HG02759 (cell line): Measurements from ENCODE around the gene MLKL.
"Not testable (repeated sequence)": the region's sequence is repeated elsewhere in the genome, so short reads cannot be mapped to it uniquely, and the experiment has no call there.

Experiments used
- ATAC-seq: cut with Tn5 transposase; IDR thresholded peaks from one replicate; pipeline ENCODE4 v1.9.1; 2021; ENCODE audit warnings: mild to moderate bottlenecking, moderate library complexity; ENCODE audit not compliant: unreplicated experiment

MLKL gene

GRCh38 chr16:74732707-74733350 is 32.2 kb upstream of the MLKL start:
- ATAC-seq: no peak

- no peak for ATAC-seq
Measured at GRCh38 chr16:74731853-74732477, 31.3 kb upstream of the MLKL start.

- no peak for ATAC-seq
Measured at GRCh38 chr16:74729783-74730683, 29.4 kb upstream of the MLKL start.

GRCh38 chr16:74727903-74728302 is 27.2 kb upstream of the MLKL start:
- ATAC-seq: no peak

- no peak for ATAC-seq
Measured at GRCh38 chr16:74726716-74727115, 26.1 kb upstream of the MLKL start.

- ATAC-seq: no peak
Measured at GRCh38 chr16:74725651-74726455, 25.2 kb upstream of the MLKL start.

GRCh38 chr16:74724820-74725549 is 24.3 kb upstream of the MLKL start:
- ATAC-seq: no peak

- ATAC-seq: no peak
Measured at GRCh38 chr16:74723256-74723655, 22.6 kb upstream of the MLKL start.

- ATAC-seq: not testable (repeated sequence)
Measured at GRCh38 chr16:74722156-74722555, 21.5 kb upstream of the MLKL start.

GRCh38 chr16:74721716-74722115 is 21.1 kb upstream of the MLKL start:
- ATAC-seq: no peak

GRCh38 chr16:74720579-74720978 is 19.9 kb upstream of the MLKL start:
- no peak for ATAC-seq

- no peak for ATAC-seq
Measured at GRCh38 chr16:74718741-74719610, 18.3 kb upstream of the MLKL start.

- ATAC-seq: no peak
Measured at GRCh38 chr16:74718140-74718539, 17.5 kb upstream of the MLKL start.

GRCh38 chr16:74717367-74717766 is 16.7 kb upstream of the MLKL start:
- ATAC-seq: no peak

GRCh38 chr16:74716355-74716754 is 15.7 kb upstream of the MLKL start:
- no peak for ATAC-seq

- no peak for ATAC-seq
Measured at GRCh38 chr16:74713876-74714275, 13.2 kb upstream of the MLKL start.

- no peak for ATAC-seq
Measured at GRCh38 chr16:74713325-74713724, 12.7 kb upstream of the MLKL start.

GRCh38 chr16:74711938-74712337 is 11.3 kb upstream of the MLKL start:
- ATAC-seq: no peak

- no peak for ATAC-seq
Measured at GRCh38 chr16:74710401-74710800, 9.7 kb upstream of the MLKL start.
